HG02943 (cell line): ENCODE measurements around the gene C2CD5.
"Not testable (repeated sequence)": the region's sequence is repeated elsewhere in the genome, so short reads cannot be mapped to it uniquely, and the experiment has no call there.

Experiments
- ATAC-seq: cut with Tn5 transposase; IDR thresholded peaks from one replicate; pipeline ENCODE4 v1.9.1; 2021; ENCODE audit warnings: mild to moderate bottlenecking, low read depth, moderate library complexity; ENCODE audit not compliant: unreplicated experiment

C2CD5 gene

GRCh38 chr12:22536971-22537544, 7.3 kb downstream of the C2CD5 start:
- no peak for ATAC-seq

- no peak for ATAC-seq
Measured at GRCh38 chr12:22536346-22536945, 7.9 kb downstream of the C2CD5 start.

DNA sequence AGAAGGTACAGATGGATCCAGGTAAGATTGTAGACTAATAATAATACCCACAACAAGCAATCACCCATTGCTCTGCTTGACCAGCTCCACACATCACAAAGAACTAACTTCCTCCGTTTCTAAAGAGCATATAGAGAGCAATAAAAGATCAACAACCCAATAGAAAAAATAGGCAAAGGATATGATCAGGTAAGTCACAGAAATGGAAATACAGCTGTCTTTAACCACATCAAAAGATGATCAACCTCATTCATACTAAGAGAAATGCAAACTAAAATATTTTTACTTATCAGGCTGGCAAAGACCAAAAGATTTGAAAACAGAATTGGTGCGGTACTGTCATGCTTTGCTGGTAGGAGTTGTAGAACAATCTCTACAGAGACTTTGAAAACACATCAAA, 8.9 kb downstream of the C2CD5 start:
- ATAC-seq: no peak

DNA sequence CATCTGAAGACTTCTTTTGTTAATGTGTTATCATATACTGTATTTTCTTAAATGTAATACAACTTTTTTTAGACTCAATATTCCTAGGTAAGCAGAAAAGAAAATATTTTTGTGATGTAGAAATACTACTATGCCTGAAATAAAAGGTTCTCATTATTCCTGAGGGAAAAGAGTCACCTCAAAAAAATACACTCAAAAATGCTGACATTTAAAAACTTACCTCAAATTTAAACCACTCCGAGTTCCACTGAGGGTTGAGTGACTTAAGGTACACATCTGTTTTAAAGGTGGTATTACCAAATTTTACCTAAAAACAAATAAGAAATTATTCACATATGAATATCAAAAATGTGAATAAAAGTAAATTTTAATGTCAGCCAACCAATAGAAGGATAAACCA, 9.3 kb downstream of the C2CD5 start:
- ATAC-seq: no peak

- ATAC-seq: no peak
Measured at GRCh38 chr12:22533155-22533554, 11.2 kb downstream of the C2CD5 start.

GRCh38 chr12:22532317-22532716, 12.0 kb downstream of the C2CD5 start:
- ATAC-seq: no peak

DNA sequence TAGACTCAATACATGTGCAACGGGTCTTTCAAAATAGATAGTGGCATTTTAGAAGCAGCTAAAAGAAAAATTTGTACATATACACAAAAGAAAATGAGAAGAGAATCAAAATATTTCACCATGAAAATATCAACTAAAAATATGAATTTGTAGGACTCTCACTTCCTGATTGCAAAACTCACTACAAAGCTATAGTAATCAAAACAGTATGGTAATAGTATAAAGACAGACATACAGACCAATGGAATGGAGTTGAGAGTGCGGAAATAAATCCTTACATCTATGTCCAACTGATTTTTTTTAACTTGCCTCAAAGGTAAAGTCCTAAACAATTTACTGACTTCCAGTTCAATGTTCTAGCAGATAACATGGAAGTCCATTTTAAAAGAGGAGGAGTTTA, 13.1 kb downstream of the C2CD5 start:
- no peak for ATAC-seq

GRCh38 chr12:22529281-22530060, 14.9 kb downstream of the C2CD5 start:
- no peak for ATAC-seq

DNA sequence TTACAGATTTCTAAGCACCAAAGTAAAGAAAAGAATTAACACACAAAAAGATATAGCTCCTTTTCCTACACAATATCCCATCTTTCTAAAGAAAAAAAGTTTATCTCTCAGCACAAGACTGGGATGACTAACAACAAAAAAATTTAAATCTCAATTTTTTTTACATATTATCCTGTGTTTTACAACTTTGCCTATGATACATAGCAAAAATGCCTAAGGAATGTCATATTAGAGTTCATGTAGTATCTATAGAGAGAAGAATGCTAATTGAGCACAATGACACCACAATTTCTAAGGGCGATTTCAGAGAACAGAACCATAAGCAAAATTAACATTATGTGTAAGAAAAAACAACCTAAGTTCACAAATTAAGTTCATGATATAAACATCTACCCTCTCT, 16.3 kb downstream of the C2CD5 start:
- ATAC-seq: no peak

DNA sequence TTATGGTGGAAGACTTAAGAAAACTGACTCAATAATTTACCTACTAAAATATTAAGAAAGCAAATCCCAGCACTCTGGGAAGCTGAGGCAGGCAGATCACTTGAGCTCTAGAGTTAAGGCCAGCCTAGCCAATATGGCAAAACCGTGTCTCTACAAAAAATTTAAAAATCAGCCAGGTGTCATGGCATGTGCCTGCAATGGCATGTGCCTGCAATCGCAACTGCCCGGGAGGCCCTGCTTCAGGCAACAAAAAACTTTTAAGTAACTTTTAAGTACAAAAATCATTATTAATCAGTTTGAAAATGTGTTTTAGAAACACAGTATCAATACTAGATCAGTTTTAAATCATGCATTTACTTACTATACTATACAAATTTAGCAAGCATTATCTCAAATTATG, 17.5 kb downstream of the C2CD5 start:
- ATAC-seq: no peak

GRCh38 chr12:22525426-22525825, 18.9 kb downstream of the C2CD5 start:
- no peak for ATAC-seq

- ATAC-seq: no peak
Measured at GRCh38 chr12:22518998-22519397, 25.3 kb downstream of the C2CD5 start.

DNA sequence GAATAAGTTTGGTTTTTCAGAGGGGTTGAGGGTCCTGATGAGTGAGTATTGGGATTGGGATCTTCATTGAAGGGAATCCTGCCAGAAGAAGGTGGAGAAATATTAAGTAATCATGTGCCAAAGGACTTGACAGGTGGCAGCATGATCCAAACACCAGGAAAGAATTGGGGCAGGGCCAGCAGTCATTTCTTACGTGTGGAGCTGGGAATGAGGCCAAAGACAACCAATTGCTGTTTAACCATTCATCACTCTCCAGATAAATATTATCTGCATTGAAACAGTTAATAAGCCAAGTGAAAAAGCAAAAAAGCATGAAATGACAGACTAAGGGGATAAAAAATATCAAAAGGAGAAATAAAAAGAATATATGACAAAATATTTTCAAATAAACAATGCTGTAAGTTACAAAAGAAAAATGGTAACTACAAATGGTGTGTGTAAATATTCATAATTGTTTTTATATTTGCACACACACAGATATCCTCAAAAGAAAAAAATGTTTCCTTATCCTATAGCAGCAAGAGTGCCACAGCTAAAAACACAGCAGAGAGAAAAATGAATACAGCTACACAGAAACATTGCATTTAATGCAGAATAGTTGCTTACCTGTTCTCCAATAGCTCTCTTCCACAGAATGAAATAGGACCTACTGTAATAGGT, 26.2 kb downstream of the C2CD5 start:
- no peak for ATAC-seq

DNA sequence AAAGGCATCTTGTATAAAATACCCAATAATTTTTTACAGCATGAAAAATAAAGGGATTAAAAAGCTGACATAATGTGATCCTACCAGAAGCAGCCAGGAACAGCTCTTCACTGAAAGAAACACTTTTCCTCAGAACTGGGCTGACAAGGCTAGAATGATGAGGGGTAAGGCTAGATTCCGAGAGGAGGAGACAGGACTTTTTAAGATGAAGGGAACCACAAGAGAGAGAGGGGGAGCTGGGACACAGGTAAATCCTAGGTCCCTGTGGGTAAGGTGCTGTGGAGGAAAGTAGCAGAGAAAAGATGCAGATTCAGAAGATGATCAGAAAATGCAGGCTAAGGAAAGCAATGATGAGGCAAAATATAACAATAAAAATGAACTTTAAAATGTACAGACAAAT, 29.5 kb downstream of the C2CD5 start:
- no peak for ATAC-seq

GRCh38 chr12:22505826-22506225, 38.5 kb downstream of the C2CD5 start:
- ATAC-seq: no peak

DNA sequence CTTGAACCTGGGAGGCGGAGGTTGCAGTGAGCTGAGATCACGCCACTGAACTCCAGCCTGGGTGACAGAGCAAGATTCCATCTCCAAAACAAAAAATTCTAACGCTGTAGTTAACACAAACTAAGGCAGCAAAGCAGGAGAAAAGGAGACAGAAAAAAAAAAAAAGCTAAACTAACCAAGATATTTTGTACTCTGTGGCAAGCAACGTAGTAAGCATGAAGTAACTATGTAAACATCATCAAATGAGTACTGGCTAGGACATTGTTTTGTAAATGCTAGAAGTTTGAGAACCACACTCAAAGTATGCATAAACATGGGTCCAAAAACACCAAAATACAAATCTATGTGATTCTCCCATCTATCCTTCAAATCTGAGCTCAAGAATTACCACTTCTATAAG, 44.2 kb downstream of the C2CD5 start:
- ATAC-seq: no peak

- no peak for ATAC-seq
Measured at GRCh38 chr12:22499445-22499844, 44.9 kb downstream of the C2CD5 start.

- no peak for ATAC-seq
Measured at GRCh38 chr12:22494319-22494718, 50.0 kb downstream of the C2CD5 start.

DNA sequence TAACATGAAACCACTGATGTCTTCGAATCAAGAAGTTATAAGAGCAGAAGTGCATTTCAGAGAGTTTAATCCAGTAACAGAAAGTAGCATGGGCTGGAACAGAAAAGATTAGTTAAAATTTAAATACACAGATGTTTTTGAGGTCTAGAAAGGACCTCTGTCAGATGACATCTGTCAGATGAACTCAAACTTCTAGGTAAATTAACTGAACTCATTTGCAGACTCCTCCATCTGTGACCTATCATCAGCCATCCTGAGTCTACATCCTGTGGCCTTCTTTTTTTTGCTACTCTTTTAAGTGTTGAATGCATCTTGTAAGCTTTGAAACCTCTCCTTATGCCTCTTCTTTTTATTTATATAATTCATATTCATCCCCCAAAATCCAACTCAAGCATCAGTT, 53.3 kb downstream of the C2CD5 start:
- no peak for ATAC-seq

GRCh38 chr12:22488478-22488877, 55.9 kb downstream of the C2CD5 start:
- no peak for ATAC-seq

DNA sequence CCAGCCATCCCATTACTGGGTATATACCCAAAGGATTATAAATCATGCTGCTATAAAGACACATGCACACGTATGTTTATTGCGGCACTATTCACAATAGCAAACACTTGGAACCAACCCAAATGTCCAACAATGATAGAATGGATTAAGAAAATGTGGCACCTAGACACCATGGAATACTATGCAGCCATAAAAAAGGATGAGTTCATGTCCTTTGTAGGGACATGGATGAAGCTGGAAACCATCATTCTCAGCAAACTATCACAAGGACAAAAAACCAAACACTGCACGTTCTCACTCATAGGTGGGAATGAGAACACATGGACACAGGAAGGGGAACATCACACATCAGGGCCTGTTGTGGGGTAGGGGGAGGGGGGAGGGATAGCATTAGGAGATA, 56.7 kb downstream of the C2CD5 start:
- not testable (repeated sequence) for ATAC-seq
